Endodermal cell (in vitro differentiated cells): ENCODE data around the gene ATP13A2. TPM values are rescaled to one million over a fixed set of nuclear protein-coding genes. Genes with fewer than 3 reads are reported as not detected.

Experiments
- DNase-seq: peaks from one replicate; pipeline ENCODE4 v3.0.0-alpha.2; 2017
- H3K27ac ChIP-seq: 2 replicates; pipeline ENCODE4 v1.5.1; 2013; ENCODE audit warnings: mild to moderate bottlenecking, low read depth, low read length, moderate library complexity
- H3K27me3 ChIP-seq: 2 replicates; pipeline ENCODE4 v1.6.1; 2013; ENCODE audit warnings: mild to moderate bottlenecking, low read length, moderate library complexity; ENCODE audit not compliant: insufficient read depth, control insufficient read depth, poor library complexity, severe bottlenecking
- H3K36me3 ChIP-seq: 2 replicates; pipeline ENCODE4 v1.7.0; 2013; ENCODE audit warnings: mild to moderate bottlenecking, low read length, moderate library complexity; ENCODE audit not compliant: control insufficient read depth, insufficient read depth
- H3K4me1 ChIP-seq: one replicate; pipeline ENCODE4 v1.7.0; 2013; ENCODE audit warnings: low read length; ENCODE audit not compliant: control insufficient read depth, insufficient read depth
- H3K4me3 ChIP-seq: 2 replicates; pipeline ENCODE4 v1.5.1; 2013; ENCODE audit warnings: mild to moderate bottlenecking, low read length, moderate library complexity
- H3K9ac ChIP-seq: 2 replicates; pipeline ENCODE4 v1.6.1; 2013; ENCODE audit warnings: mild to moderate bottlenecking, low read length, moderate library complexity; ENCODE audit not compliant: poor library complexity, severe bottlenecking; ENCODE audit errors: extremely low read depth
- H3K9me3 ChIP-seq: 2 replicates; pipeline ENCODE4 v1.6.1; 2013; ENCODE audit warnings: mild to moderate bottlenecking, low read length, moderate library complexity; ENCODE audit not compliant: control insufficient read depth
- H3K27ac Mint-ChIP-seq: 2 replicates; pipeline ENCODE4 v1.8.0; 2020; ENCODE audit warnings: mixed read lengths
- H3K27me3 Mint-ChIP-seq: 2 replicates; pipeline ENCODE4 v1.8.0; 2021; ENCODE audit warnings: mild to moderate bottlenecking, mixed read lengths; ENCODE audit not compliant: insufficient read depth
- H3K36me3 Mint-ChIP-seq: 2 replicates; pipeline ENCODE4 v1.8.0; 2020; ENCODE audit warnings: low read depth, mixed read lengths
- H3K4me1 Mint-ChIP-seq: 2 replicates; pipeline ENCODE4 v1.8.0; 2020; ENCODE audit warnings: mixed read lengths
- H3K4me3 Mint-ChIP-seq: 2 replicates; pipeline ENCODE4 v1.8.0; 2020; ENCODE audit warnings: mild to moderate bottlenecking, moderate library complexity, mixed read lengths
- H3K9me3 Mint-ChIP-seq: 2 replicates; pipeline ENCODE4 v1.8.0; 2020; ENCODE audit warnings: mild to moderate bottlenecking, mixed read lengths
- WGBS, 2 experiments: methylation state at CpG; one replicate each; pipeline versions ENCODE4 v1.1.5 to v1.1.7; 2013; ENCODE audit warnings: missing lambda C conversion rate in 2 of 2, mixed read lengths in 1 of 2; ENCODE audit not compliant: insufficient coverage in 1 of 2, insufficient read length in 1 of 2; 5-methylcytosine and 5-hydroxymethylcytosine counted together
- total RNA-seq, 2 donors: library from RNA; stranded (reverse); fragmentation: NEBNext Ultra II Directional in 1 of 2; extraction: Animal tissue kit (Norgen Biotek cat#: 25700) in 1 of 2; gene quantifications; 2 replicates in 1 of 2; 3 replicates in 1 of 2; pipeline ENCODE4 v1.2.1, GENCODE V29; 2021
- TF ChIP-seq, protein P1 (sequence below): fragments of 200-600 bp; sonication (generic); conservative IDR thresholded peaks from 2 replicates; pipeline ENCODE4 v1.5.0; 2021; ENCODE audit warnings: antibody characterized with exemption, mild to moderate bottlenecking

Gene ATP13A2
- total RNA-seq, 2 donors from 2014 or later: 69.4 to 82.6 TPM

DNA sequence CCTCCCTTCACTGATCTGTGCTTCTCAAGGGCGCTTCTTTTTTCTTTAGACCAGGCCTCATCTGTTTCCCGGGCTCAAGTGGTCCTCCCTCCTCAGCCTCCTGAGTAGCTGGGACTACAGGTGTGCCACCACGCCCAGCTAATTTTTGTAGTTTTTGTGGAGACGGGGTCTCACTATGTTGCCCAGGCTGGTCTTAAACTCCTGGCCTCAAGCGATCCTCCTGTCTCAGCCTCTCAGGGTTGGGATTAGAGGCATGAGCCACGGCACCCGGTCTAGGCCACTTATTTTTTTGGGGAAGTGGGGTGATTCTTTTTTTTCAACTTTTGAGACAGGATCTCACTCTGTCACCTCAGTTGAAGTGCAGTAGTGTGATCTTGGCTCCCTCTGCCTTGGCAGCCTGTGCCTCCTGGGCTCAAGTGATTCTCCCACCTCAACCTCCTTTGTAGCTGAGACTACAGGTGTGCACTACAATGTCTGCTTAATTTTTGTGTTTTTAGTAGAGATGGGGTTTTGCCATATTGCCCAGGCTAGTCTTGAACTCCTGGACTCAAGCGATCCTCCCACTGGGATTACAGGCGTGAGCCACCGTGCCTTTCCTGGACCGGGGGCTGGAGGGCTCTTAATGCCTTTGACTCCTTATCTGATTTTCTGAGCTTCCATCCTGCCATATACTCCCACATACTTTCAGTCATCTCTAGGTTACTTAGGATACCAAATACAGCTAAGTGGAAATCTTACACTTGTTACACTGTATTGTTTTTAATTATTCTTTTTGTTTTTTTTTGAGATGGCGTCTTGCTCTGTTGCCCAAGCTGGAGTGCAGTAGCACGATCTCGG lies 50.2 kb downstream of the ATP13A2 start:
- WGBS, 2 experiments: 91 to 96% methylated on average over 12 to 14 of the region's 14 CpGs
- no peaks in the 10 kb centered on the region for H3K9me3 ChIP-seq
- TF ChIP-seq, protein P1, sequence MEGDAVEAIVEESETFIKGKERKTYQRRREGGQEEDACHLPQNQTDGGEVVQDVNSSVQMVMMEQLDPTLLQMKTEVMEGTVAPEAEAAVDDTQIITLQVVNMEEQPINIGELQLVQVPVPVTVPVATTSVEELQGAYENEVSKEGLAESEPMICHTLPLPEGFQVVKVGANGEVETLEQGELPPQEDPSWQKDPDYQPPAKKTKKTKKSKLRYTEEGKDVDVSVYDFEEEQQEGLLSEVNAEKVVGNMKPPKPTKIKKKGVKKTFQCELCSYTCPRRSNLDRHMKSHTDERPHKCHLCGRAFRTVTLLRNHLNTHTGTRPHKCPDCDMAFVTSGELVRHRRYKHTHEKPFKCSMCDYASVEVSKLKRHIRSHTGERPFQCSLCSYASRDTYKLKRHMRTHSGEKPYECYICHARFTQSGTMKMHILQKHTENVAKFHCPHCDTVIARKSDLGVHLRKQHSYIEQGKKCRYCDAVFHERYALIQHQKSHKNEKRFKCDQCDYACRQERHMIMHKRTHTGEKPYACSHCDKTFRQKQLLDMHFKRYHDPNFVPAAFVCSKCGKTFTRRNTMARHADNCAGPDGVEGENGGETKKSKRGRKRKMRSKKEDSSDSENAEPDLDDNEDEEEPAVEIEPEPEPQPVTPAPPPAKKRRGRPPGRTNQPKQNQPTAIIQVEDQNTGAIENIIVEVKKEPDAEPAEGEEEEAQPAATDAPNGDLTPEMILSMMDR: no peak
- H3K27ac ChIP-seq: no peak overlapping the region
- Mint-ChIP-seq H3K4me1 (peaks cover 2% of the 10 kb centered on the region), H3K27ac (no peak overlapping the region), H3K4me3 (peak overlapping the region; percentile 35), H3K36me3 (peaks cover 31% of the 10 kb centered on the region), H3K27me3 (no peaks in the 10 kb centered on the region), H3K9me3 (no peaks in the 10 kb centered on the region)
- H3K4me3 ChIP-seq: peak overlapping the region; percentile 71
- no peaks in the 10 kb centered on the region for H3K36me3 ChIP-seq
- DNase-seq: no peak
- H3K27me3 ChIP-seq: no peaks in the 10 kb centered on the region
- no peaks in the 10 kb centered on the region for H3K4me1 ChIP-seq
- no peak overlapping the region for H3K9ac ChIP-seq

DNA sequence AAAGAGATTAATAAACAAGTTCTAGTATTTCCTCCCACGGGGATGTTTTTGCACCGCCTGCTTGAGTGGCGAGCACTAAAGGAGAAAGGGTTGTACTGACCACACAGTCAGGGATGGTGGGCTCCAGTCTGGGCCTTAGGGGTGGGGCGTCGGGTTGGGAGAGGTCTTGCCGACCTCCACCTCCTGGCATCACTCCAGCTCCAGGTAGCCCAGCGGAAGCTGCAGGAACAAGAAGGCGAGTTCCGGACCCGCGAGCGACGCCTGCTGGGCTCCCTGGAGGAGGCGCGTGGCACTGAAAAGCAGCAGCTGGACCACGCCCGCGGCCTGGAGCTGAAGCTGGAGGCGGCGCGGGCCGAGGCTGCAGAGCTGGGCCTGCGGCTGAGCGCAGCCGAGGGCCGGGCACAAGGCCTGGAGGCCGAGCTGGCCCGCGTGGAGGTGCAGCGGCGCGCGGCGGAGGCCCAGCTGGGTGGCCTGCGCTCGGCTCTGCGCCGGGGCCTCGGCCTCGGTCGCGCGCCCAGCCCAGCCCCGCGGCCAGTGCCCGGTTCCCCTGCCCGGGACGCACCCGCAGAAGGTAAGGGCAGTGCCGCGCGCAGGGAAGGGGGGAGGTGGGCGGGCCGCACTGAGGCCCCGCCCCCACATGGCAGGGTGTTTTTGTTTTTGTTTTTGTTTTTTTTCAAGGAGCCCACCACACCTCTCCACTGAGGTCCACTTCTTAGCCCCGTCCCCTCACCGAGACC lies 51.0 kb downstream of the ATP13A2 start:
- Mint-ChIP-seq H3K4me3 (peak overlapping the region; percentile 35), H3K9me3 (no peaks in the 10 kb centered on the region), H3K27me3 (no peaks in the 10 kb centered on the region), H3K27ac (peak overlapping the region; percentile 55), H3K36me3 (peaks cover 25% of the 10 kb centered on the region), H3K4me1 (peaks cover 2% of the 10 kb centered on the region)
- H3K4me3 ChIP-seq: peak overlapping the region; percentile 71
- H3K4me1 ChIP-seq: no peaks in the 10 kb centered on the region
- WGBS, 2 experiments: 8 to 58% methylated on average over 6 to 54 of the region's 57 CpGs
- H3K27me3 ChIP-seq: no peaks in the 10 kb centered on the region
- H3K36me3 ChIP-seq: peaks cover 5% of the 10 kb centered on the region
- no peaks in the 10 kb centered on the region for H3K9me3 ChIP-seq
- H3K9ac ChIP-seq: no peak overlapping the region
- DNase-seq: peak; percentile 98
- TF ChIP-seq, protein P1: peak; percentile 88
- H3K27ac ChIP-seq: no peak overlapping the region

DNA sequence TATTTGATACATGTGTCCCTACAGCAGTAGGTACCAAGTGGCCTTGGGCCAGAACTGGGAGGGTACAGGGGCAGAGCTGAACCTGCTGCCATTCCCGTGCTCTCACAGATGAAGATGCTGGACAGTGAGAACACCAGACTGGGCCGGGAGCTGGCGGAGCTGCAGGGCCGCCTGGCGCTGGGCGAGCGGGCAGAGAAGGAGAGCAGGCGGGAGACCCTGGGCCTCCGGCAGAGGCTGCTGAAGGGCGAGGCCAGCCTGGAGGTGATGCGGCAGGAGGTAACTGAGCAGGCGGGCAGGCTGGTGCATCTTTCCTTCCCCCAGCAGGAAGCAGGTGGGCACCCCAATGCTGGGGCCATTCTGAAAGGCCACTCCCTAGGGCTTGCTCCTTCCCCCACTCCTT lies 53.3 kb downstream of the ATP13A2 start:
- H3K36me3 ChIP-seq: peaks cover 5% of the 10 kb centered on the region
- no peak overlapping the region for H3K27ac Mint-ChIP-seq
- H3K4me1 ChIP-seq: no peaks in the 10 kb centered on the region
- H3K9me3 Mint-ChIP-seq: no peaks in the 10 kb centered on the region
- peak; percentile 30 for DNase-seq
- H3K4me1 Mint-ChIP-seq: peaks cover 2% of the 10 kb centered on the region
- H3K9ac ChIP-seq: no peak overlapping the region
- no peaks in the 10 kb centered on the region for H3K9me3 ChIP-seq
- WGBS, 2 experiments: 93 to 98% methylated on average over 9 to 12 of the region's 12 CpGs
- H3K4me3 Mint-ChIP-seq: no peak overlapping the region
- peaks cover 20% of the 10 kb centered on the region for H3K36me3 Mint-ChIP-seq
- H3K4me3 ChIP-seq: no peak overlapping the region
- TF ChIP-seq, protein P1: no peak
- no peaks in the 10 kb centered on the region for H3K27me3 ChIP-seq
- H3K27ac ChIP-seq: no peak overlapping the region
- H3K27me3 Mint-ChIP-seq: no peaks in the 10 kb centered on the region
